Embryonic facial prominence (tissue), 1 donor: Measurements from ENCODE around the gene GRID1.
"Not testable (repeated sequence)": the region's sequence is repeated elsewhere in the genome, so short reads cannot be mapped to it uniquely, and the experiment has no call there.

Experiments
- DNase-seq: peaks from one replicate; pipeline ENCODE4 v3.0.0-alpha.2; 2016; ENCODE audit errors: extremely low spot score

GRID1 gene

DNA sequence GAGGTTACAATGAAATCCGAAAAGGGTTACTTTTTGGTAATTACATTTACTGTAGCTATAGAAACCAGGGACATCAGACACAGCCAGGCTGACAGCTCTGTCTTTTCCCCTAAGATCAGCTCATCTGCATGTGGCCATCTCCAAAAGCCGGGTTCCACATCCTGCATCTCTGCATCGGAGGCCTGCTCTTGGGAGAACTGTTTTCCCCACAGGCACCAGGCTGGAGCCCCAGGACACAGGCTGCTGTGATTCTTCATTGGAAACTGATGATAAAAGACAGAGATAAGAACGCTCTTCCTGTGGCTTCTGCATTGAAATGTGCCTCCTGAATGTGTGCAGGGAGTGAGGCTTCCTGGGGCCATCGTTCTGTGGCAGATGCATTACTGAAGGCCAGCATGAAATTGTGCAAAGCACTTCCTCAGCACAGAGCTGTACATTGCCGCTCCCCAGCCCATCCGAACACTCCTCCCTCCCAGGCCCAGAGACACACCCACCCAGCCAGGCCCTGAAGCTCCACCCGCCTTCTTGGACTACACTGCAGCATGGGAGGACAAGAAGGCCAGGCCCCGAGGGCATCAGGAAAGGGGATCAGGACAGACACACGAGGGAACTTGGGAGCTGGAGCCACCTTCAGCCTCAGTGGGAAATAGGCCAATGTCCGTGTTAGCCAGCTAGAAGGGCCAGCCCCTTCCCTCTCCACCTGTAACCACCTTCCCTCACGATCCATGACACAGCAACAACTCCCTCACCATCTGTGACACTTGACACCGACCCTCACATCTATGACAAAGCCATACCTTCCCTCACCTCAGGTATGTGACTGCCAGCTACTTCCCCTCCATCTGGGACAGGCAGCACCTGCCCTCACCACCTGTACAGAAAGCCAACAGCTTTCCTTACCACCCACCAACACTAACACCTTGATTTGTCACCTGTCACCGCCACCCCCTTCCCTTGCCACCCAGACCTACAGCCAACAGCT lies 113.2 kb downstream of the GRID1 start:
- DNase-seq = no peak

DNA sequence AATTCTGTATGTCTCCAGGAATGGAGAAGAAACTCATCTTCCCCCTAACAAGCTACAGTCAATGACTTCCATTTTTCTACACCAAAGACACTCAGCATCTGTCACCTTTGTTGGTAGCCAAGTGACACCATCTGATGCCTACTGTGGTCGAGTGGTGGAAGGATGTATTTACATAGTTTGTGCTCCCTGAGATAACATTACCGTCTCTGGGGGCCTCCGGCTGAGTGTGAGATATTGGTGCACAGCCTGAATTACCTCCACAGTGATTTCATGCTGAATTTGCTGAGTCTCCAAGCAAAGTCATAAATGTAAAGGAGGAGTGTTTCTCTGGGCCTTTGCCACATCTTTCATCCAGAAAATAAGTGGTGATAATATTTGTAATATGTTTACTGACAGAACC lies 114.0 kb downstream of the GRID1 start:
- no peak for DNase-seq

DNA sequence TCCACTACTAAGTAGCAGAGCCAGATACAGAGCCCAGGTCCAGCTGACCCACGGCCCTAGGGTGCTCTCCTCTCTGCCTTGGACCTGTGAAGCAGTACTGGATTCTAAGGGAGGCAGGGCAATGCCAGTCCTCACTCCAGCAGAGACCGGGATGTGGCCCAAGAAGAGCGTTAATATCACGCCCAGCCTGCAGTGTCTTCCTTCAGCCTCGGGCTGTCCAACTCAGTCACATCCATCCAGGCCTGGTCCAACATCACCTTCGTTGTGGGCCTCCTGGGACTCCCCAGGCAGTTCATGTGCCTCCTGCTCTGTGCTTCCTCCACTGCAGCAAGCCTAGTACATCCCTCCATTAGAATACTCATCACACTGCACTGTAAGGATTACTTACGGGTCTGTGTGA lies 114.5 kb downstream of the GRID1 start:
- DNase-seq = no peak

DNA sequence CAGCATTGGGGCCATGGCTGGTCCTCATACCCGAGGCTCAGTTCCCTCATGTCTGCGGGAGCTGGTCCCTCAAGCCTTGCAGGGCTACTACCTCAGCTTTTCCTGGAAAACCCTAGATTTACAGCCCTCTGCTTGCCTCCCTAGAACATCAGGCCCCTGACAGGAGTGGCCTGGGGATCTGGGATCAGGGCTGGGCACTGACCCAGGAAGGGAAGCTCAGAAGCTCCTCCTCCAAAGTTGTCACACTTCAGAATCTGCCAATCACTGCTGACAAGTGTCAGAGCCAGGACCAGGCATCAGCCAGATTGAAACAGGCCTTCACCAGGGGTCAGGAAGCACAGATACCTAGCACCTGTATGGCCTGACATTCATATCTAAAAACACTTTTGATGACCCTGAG lies 115.2 kb downstream of the GRID1 start:
- no peak for DNase-seq

DNA sequence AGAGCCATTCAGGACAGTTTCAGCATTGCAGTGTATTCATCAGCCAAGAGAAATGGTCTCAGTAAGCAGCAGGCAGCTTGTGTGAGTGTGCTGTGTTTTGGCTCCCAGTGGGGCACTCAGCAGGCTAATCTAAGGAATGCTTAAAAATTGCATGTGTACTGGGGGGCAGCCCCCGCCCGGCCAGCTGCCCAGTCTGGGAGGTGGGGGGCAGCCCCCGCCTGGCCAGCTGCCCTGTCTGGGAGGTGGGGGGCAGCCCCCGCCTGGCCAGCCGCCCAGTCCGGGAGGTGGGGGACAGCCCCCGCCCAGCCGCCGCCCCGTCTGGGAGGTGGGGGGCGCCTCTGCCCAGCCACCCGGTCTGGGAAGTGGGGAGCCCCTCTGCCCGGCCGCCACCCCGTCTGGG lies 116.2 kb downstream of the GRID1 start:
- DNase-seq = no peak

DNA sequence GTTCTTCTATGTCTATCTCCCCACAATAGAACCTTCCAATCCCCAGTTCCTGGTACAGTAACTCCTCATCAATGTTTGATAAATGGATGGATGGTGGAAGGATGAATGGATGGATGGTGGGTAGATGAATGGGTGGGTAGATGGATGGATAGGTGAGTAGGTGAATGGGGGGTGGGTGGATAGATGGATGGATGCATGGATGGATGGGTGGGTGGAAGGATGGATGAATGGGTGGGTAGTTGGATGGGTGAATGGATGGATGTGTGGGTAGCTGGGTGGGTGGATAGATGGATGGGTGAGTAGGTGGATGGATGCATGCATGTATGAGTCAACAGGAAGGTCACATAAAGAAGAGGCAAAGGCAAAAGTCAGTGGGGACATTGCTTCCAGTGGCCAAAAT lies 116.8 kb downstream of the GRID1 start:
- DNase-seq = no peak

DNA sequence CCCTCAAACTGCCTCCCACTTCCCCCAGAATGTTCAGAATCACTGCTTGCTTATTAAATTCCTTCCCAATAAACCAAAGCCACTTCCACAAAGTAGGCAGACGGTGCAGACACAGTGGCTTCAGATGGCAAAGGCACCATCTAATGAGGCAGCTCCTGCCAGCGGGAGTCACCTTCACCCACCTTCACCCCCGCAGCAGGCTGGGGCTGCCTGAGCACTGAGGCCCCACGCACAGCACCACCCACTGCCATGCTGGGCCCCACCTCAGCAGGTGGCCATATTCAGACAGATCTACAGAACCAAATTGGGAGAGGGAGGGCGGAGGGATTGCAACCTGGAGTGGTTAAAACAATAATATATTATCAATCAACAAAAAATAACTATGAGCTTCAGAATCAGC lies 118.5 kb downstream of the GRID1 start:
- DNase-seq = no peak

DNA sequence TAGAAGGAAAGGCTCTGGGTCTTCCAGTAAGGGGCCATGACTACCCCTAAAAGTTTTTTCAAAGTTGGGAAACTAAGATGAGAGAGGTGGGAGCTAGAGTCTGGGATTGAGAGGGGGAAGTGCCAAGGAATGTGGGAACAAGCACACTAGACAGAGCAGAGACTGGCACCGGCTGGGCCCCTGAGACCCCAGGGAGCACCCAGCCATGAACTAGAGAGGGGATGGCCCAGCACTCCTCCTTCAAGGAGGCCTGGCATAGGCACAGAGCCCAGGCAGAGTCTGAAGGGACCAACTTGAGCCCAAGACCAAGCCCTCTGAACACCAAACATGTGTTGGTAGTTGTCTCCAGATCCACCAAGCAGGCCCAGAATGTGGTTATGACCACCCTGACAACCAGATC lies 119.0 kb downstream of the GRID1 start:
- DNase-seq = no peak

DNA sequence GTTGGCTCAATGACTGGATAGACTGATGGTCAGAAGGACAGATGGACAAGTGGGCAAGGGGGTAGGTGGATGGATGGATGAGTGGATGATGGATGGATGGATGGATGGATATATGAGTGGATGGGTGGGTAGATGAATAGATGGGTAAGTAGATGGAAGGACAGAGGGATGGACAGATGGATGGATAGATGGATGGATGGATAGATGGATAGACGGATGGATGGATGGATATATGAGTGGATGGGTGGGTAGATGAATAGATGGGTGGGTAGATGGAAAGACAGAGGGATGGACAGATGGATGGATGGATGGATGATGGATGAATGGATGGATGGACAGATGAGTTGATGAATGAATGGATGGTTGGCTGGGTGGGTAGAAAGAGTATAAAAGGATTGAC lies 119.5 kb downstream of the GRID1 start:
- no peak for DNase-seq

DNA sequence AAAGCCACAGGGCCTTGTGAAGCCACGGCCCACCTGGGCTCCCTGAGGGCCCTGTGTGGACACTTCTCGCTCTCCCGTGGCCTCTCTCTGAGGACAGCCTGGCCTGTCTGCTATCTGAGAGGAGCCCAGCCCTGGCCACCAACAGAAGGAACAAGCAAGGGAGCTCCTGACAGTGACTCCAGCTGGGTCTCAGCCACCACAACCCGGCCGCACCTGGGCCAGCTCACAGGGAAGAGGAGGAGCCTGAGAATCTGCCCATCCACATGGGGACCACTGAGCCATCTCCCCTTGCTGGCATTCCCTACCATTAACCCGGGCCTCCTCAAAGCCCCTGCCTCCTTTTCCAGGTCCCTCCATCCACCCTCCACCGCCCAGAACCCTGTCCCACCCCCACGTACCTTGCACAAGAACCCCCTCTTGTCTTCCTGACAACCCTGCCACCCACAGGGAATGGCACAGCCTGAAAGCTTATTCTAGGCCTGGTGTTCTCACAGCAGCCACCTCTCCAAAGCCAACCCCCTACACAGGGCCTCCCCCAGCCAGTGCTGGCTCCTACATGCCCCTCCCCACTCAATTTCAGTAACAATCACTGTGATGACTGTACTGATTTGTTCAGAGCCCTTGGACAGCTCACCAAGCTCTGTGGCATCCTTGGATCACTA lies 120.2 kb downstream of the GRID1 start:
- no peak for DNase-seq

DNA sequence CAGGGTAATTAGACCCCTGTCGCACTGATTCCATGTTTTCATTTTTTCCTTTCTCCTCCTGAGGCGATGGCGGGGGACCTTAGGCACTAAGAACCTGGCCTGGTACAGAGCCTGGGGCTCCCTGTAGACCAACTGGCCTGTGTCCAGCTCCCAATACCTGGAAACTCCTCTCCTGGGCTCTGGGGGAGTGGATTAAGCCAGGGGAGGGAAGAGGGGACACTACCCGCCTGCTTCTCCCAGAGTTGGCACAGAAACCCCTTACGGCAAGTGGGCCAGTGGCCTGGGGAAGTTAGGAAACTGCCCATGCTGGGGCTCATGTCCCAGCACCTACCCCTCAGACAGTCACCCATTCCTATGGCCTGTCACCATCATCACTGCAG lies 121.6 kb downstream of the GRID1 start:
- DNase-seq = no peak

DNA sequence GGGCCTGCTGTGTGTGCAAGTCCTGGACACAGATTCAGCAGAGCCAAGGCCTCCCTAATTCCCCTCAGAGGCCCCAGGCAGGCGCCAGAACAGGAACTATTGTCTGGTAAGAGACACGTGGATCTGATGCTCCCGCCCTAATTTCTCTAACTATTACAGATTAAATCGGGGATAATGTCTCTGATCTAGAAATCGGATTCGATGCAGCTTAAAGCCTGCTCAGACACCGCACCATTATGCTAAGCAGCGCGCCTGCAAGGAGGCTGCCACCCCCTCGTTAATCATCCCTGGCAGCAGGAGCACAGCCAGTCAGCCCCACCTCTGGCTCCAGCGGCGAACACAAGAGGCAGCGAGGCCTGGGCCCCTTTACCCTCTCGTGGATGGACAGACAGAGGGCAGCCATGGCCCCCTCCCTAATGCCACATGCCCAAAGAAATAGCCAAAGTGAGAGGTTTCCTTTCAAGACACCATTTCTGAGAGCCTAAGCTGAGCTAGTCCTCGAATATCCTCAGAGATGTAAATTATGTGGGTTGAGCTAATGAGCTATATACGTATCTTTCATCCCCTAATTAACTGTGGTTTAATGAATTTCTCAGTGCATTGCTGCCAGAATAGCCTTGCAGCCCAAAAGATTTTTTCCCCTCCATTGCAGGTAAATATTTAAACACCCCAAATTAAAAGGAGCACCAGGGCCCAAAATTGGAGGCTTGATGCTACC lies 122.1 kb downstream of the GRID1 start:
- no peak for DNase-seq

DNA sequence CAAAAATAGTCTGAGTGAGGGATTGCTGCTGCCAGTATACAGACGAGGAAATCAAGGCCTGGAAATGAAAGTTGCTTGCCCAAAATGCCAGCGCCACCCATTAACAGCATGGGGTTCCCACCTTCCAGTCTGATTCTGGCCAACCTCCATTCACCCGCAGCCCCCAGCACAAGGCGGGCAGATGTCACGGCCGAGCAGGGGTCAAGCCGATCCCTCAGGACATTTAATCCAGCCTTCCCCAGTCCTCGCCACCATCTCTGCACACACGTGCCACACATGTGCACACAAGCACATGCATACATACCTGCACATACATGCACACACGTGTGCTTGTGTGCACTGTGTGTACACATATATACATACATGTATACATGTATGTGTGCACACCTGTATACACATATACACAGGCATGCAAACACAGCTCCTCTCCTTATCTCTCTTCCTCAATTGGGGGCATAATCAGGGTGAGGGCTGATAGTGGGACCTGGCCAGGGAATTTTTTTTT lies 122.9 kb downstream of the GRID1 start:
- no peak for DNase-seq

DNA sequence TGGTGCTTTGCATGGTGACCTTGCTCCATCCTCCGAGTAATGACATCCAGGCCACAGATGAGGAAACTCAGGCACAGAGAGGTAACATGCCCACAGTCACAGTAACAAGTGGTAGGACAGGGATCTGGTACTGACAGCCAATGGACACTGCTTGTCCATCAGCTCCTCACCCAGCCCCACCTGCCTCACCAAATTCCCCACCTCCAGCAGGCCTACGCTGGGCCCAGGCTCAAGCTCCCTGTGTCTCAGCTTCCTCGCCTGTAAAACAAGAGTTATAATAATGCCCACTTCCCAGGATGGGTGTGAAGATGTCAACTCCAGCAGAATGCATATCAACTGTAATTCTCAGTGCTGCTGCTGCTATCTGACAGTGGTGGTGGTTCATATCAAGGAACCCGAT lies 123.8 kb downstream of the GRID1 start:
- DNase-seq = no peak

DNA sequence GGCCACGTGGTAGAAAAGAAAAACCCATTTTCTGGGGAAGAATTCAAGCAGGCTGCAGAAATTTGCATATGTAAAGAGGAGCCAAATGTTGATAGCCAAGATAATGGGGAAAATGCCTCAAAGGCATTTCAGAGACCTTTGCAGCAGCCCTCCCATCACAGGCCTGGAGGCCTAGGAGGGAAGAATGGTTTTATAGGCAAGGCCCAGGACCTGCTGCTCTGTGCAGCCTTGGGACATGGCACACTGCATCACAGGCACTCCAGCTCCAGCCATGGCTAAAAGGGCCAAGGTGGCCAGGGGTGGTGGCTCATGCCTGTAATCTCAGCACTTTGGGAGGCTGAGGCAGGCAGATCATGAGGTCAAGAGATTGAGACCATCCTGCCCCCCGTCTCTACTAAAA lies 128.5 kb downstream of the GRID1 start:
- DNase-seq = not testable (repeated sequence)

DNA sequence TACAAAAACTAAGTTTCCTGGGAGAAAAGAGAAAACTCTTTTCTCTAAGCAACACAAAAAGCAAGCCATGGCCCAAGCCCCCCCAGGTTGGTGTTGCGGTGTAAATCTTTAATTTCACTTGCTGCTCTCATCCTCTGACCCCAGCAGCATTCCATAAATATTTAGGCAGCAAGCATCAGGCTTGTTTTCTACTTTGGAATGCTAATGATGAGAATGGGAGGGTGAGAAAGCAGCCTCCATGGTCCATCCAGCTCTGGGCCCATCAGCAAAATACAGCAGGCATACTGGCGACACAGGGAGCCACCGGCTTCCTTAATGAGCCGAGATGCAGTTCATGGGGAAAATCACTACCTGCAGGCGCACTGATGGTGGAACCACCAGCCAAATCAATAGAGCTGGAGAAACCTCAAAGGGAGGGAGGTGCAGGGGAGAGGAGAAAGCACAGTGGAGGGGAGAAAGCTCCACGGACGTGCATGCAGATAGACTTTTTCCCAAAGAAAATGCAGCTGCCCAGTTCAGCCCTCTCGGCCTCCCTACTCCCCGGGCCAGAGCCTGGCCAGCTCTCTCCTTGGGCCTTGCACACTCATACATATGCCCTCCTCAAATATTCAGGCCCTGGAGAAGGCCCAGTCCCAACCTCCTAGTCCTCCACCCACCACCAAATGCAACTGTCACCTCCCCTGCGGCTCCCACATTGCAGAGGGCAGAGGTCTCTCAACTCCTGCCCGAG lies 131.9 kb downstream of the GRID1 start:
- DNase-seq = no peak

DNA sequence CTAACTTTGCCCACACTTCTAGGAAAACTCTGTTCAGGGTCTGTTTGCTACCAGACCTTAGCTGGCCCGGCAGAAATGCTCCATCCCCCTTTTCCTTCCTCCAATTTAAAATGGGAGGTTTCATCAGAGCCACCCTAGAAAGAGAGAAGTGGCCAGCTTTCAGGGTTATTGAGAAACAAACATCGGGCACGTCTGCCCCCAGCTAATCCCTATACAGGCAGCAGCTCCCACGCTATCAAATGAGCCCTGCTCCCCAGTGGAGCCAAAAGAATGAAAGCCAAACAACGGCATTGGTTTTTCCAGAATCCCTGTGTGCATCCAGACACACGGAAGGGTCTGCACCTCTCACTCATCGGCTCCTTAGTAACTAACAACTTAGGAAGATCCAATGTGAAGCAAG lies 132.5 kb downstream of the GRID1 start:
- no peak for DNase-seq

DNA sequence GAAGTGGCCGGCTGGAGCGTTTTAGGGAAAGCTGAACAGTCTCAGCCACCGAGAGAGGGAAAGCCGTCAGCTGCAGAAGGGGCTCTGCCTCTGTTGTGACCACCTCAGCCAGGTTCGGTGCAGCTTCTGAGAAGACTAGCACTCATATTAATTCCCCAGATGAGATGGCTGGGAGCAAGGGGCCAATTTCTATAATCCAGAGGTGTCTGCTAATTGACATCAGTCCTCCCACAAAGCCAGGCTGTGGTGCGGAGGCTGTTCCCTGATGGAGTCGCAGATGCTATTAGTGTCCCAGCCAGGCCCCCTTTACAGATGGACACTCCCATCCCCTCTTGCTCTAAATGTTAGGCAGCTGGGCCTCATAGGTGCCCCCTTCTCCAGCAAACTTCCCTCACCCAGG lies 133.5 kb downstream of the GRID1 start:
- no peak for DNase-seq

DNA sequence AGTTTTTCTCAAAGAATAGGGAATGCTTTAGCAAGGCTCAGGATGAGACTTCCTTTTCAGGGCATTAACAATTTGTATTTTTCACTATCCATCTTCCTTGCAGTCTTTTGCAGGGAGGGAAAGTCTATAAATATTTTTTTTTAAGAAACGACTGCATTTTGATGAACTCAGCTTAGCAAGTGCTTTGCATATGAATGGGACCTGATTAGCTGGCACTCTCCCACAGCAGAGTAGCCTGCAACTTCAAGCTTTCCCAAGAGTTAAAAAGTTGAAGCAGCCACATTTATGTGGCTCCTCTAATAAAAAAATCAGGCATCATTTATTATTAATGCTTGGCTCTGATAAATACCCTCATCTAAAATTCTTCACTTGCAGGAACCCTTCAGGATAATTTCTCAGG lies 134.0 kb downstream of the GRID1 start:
- no peak for DNase-seq

DNA sequence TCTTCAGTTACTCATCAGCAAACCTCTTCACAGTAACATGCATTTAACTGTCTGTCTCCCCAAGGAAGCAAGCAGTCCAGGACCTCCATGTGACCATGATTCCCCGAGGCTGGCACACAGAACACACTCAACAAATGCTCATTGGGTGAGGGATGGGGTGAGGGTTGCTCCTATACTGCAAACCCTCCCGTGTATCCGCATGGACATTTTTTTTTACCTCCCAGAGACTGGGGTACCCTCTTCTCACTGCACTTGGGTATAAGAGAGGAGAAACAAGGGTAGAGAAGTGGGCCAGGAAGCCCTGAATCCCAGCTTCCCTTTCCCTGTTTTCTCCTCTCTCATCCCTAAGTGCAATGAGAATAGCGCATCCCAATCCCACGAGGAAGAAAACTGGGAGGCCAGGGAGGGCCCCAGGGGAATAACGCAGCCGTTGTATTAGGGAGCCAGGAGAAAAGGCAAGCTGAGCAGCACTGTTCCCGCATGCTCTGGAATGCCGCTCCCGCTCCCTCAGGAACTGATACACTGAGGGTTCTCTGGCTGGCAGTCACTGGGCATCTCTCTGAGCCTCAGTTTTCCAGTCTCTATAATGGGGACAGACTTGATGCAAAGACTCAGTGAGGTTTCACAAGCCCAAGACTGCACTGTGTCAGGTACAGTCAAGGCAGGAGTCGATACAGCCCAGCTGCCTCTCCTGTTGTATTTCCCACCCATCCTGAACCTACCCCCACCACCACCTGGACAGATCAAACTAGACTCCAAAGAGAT lies 134.6 kb downstream of the GRID1 start:
- no peak for DNase-seq
